GM12878 (cell line): ENCODE results near the gene GRK5. TPM values are rescaled to one million over a fixed set of nuclear protein-coding genes. Genes with fewer than 3 reads are reported as not detected.

Experiments used
- ATAC-seq: fragments of 200-7000 bp; cut with Tn5 transposase; 3 replicates; pipeline ENCODE4 v1.9.1; 2020; ENCODE audit warnings: mild to moderate bottlenecking, moderate library complexity
- BruUV-seq: library from RNA; stranded (reverse); fragments of 400-500 nt; replicated peaks from 2 replicates; lab custom pipeline; 2021; lab: Mats Ljungman, UMichigan
- CTCF ChIA-PET: fragments of 300-600 bp; sonication (Branson Sonifier 250); formaldehyde crosslinking; extraction: SDS; loops from one replicate; lab custom pipeline; 2021; ENCODE audit warnings: inconsistent platforms; lab: Yijun Ruan, JAX
- POLR2A ChIA-PET: fragments of 350-600 bp; formaldehyde crosslinking; extraction: SDS; loops from one replicate; lab custom pipeline; 2021; ENCODE audit warnings: inconsistent platforms; lab: Charles Lee
- RAD21 ChIA-PET: fragments of 300-600 bp; sonication (Branson Sonifier 250); formaldehyde crosslinking; loops from one replicate; lab custom pipeline; 2023; ENCODE audit warnings: antibody characterized with exemption; ENCODE audit not compliant: unreplicated experiment; lab: Charles Lee
- SMC1A ChIA-PET: fragments of 300-600 bp; sonication (Branson Sonifier 250); formaldehyde crosslinking; loops from one replicate; lab custom pipeline; 2023; ENCODE audit not compliant: unreplicated experiment, uncharacterized antibody; lab: Charles Lee
- DNase-seq: peaks from one replicate; pipeline ENCODE4 v3.0.0-alpha.2; 2011; ENCODE audit warnings: low read depth, low spot score
- FAIRE-seq: peaks from 3 replicates; lab custom pipeline; 2011; peaks lifted over from hg19 to GRCh38; lab: Jason Lieb, UNC
- H2AFZ ChIP-seq: 2 replicates; pipeline ENCODE4 v1.6.0; 2011; ENCODE audit warnings: low read depth, low read length, control low read depth; ENCODE audit not compliant: control insufficient read depth
- H3K27ac ChIP-seq: 2 replicates; pipeline ENCODE4 v1.5.1; 2011; ENCODE audit warnings: control low read depth; ENCODE audit not compliant: control insufficient read depth, insufficient read depth
- H3K27me3 ChIP-seq, 2 experiments: replicated peaks in 1 of 2; 2 replicates each; pipeline versions ENCODE4 v1.6.0 to v1.6.1; 2011; ENCODE audit warnings: low read length in 1 of 2; ENCODE audit not compliant: control insufficient read depth in 2 of 2, insufficient read depth in 2 of 2
- H3K36me3 ChIP-seq, 2 experiments: 2 replicates each; pipeline ENCODE4 v1.5.1; 2011; ENCODE audit warnings: low read length in 1 of 2; ENCODE audit not compliant: control insufficient read depth in 2 of 2, insufficient read depth in 2 of 2
- H3K4me1 ChIP-seq: 2 replicates; pipeline ENCODE4 v1.6.1; 2011; ENCODE audit warnings: mild to moderate bottlenecking, low read length, moderate library complexity, mixed read lengths; ENCODE audit not compliant: control insufficient read depth, insufficient read depth
- H3K4me2 ChIP-seq: 2 replicates; pipeline ENCODE4 v1.6.0; 2011; ENCODE audit warnings: control low read depth; ENCODE audit not compliant: control insufficient read depth, insufficient read depth
- H3K4me3 ChIP-seq: fragments of 200-600 bp; sonication (generic); 2 replicates; pipeline ENCODE4 v1.5.1; 2016
- H3K79me2 ChIP-seq: 2 replicates; pipeline ENCODE4 v1.6.0; 2011; ENCODE audit warnings: low read length; ENCODE audit not compliant: control insufficient read depth, insufficient read depth
- H3K9ac ChIP-seq: 2 replicates; pipeline ENCODE4 v1.8.0; 2011; ENCODE audit warnings: low read length, control low read depth, mixed read lengths; ENCODE audit not compliant: control insufficient read depth, insufficient read depth
- H3K9me3 ChIP-seq: replicated peaks from 3 replicates; pipeline ENCODE4 v1.5.1; 2011; ENCODE audit warnings: mild to moderate bottlenecking, low read length; ENCODE audit not compliant: control insufficient read depth, insufficient read depth
- H4K20me1 ChIP-seq: 2 replicates; pipeline ENCODE4 v1.6.0; 2011; ENCODE audit not compliant: control insufficient read depth, insufficient read depth
- ASH2L ChIP-seq: fragments of 300-600, 200-600 bp; sonication (generic); IDR thresholded peaks from 2 replicates; pipeline ENCODE4 v1.6.1; 2017; ENCODE audit warnings: low read depth, mild to moderate bottlenecking, borderline replicate concordance
- EZH2 ChIP-seq: IDR thresholded peaks from 2 replicates; pipeline ENCODE4 v1.6.1; 2012; ENCODE audit warnings: low read depth, mild to moderate bottlenecking, control low read depth, inconsistent platforms, low read length, borderline replicate concordance; ENCODE audit not compliant: control insufficient read depth
- FOXM1 ChIP-seq: IDR thresholded peaks from 2 replicates; pipeline ENCODE4 v1.6.1; 2012; ENCODE audit warnings: low read depth, mild to moderate bottlenecking, inconsistent platforms, low read length, moderate library complexity
- GATAD2B ChIP-seq: fragments of 450-650 bp; conservative IDR thresholded peaks from 2 replicates; pipeline ENCODE4 v1.6.1; 2017; ENCODE audit warnings: low read depth, mild to moderate bottlenecking, moderate library complexity
- HCFC1 ChIP-seq: fragments of 150-350 bp; IDR thresholded peaks from 2 replicates; pipeline ENCODE4 v1.6.1; 2014; ENCODE audit warnings: low read length
- IKZF2 ChIP-seq, 2 experiments: fragments of 450-650 bp; IDR thresholded peaks; 2 replicates each; pipeline ENCODE4 v1.6.1; 2017; ENCODE audit warnings: mild to moderate bottlenecking in 2 of 2, moderate library complexity in 2 of 2
- IRF5 ChIP-seq: fragments of 450-650 bp; IDR thresholded peaks from 2 replicates; pipeline ENCODE4 v1.6.1; 2017; ENCODE audit warnings: borderline replicate concordance
- LARP7 ChIP-seq: fragments of 450-650 bp; IDR thresholded peaks from 2 replicates; pipeline ENCODE4 v1.6.1; 2017; ENCODE audit warnings: mild to moderate bottlenecking
- NFIC ChIP-seq: IDR thresholded peaks from 2 replicates; pipeline ENCODE4 v1.6.1; 2012; ENCODE audit warnings: low read depth, mild to moderate bottlenecking, inconsistent platforms, low read length, moderate library complexity
- RAD51 ChIP-seq: fragments of 450-650 bp; IDR thresholded peaks from 2 replicates; pipeline ENCODE4 v1.6.1; 2016; ENCODE audit warnings: moderate library complexity, mild to moderate bottlenecking, inconsistent platforms
- RELB ChIP-seq: fragments of 450-650 bp; IDR thresholded peaks from 2 replicates; pipeline ENCODE4 v1.6.1; 2017; ENCODE audit warnings: low read depth, mild to moderate bottlenecking, moderate library complexity
- STAT3 ChIP-seq: IDR thresholded peaks from 2 replicates; pipeline ENCODE4 v1.6.1; 2011; ENCODE audit warnings: low read depth, low read length, improper control_type of control experiment
- TARDBP ChIP-seq: IDR thresholded peaks from 2 replicates; pipeline ENCODE4 v1.6.1; 2016; ENCODE audit warnings: borderline replicate concordance
- WRNIP1 ChIP-seq: IDR thresholded peaks from 2 replicates; pipeline ENCODE4 v1.6.1; 2011; ENCODE audit warnings: low read depth, low read length, improper control_type of control experiment, borderline replicate concordance
- ZBTB33 ChIP-seq: fragments of 450-650 bp; IDR thresholded peaks from 2 replicates; pipeline ENCODE4 v1.6.1; 2017; ENCODE audit warnings: mild to moderate bottlenecking
- ZBTB40 ChIP-seq: fragments of 450-650 bp; IDR thresholded peaks from 2 replicates; pipeline ENCODE4 v1.6.1; 2016; ENCODE audit warnings: mild to moderate bottlenecking, moderate library complexity, borderline replicate concordance
- ZSCAN29 ChIP-seq: fragments of 450-650 bp; IDR thresholded peaks from 2 replicates; pipeline ENCODE4 v1.6.1; 2017; ENCODE audit warnings: mild to moderate bottlenecking, moderate library complexity
- WGBS: methylation state at CpG from one replicate; pipeline ENCODE4 v1.1.6; 2016; ENCODE audit warnings: low lambda C conversion rate; ENCODE audit not compliant: insufficient replicate concordance, insufficient coverage; ENCODE audit errors: missing lambda C conversion rate; 5-methylcytosine and 5-hydroxymethylcytosine counted together
- in situ Hi-C: fragments of 300-500 bp; cut with MboI; formaldehyde crosslinking; loops from 9 replicates; pipeline ENCODE4 v1.14.3; 2018; ENCODE audit warnings: mixed read lengths
- intact Hi-C: fragments of 100-400 bp; cut with micrococcal nuclease; formaldehyde crosslinking; loops from one replicate; pipeline ENCODE4 v1.14.2; 2022; ENCODE audit not compliant: unreplicated experiment
- polyA plus RNA-seq, 11 experiments: library from polyadenylated mRNA; depleted of rRNA in 4 of 11; unstranded in 6 of 11; stranded (reverse) in 5 of 11; fragments of >200 nt; fragmentation: Nextera tagmentation in 4 of 11; fragmentation: Illumina TruSeq in 1 of 11; extraction: Ambion mirVana in 4 of 11; extraction: Trizol in 1 of 11; gene quantifications; 1 replicate in 1 of 11; 2 replicates in 10 of 11; pipeline versions ENCODE4 v1.2.1 to v1.2.3, GENCODE V29; 2011 to 2016; ENCODE audit warnings: inconsistent platforms in 2 of 11, missing spikeins in 2 of 11, low read depth in 1 of 11
- total RNA-seq, 4 experiments: library from RNA; depleted of rRNA in 3 of 4; stranded (reverse); fragments of >200 nt in 3 of 4; fragmentation: Illumina TruSeq in 1 of 4; extraction: Trizol in 1 of 4; gene quantifications; 2 replicates each; pipeline versions ENCODE4 v1.2.1 to v1.2.3, GENCODE V29; 2013 to 2021

Gene GRK5
- total and polyA plus RNA-seq, 10 of the 15 experiments (the other 5 are each of a cell fraction or from before 2014, with no cell fraction given) = 0.11 to 22.1 (median 10.0) TPM

GRCh38 chr10:119359025-119359424 lies 151.7 kb downstream of the GRK5 start:
- no peak overlapping the region for H3K27ac ChIP-seq
- ChIA-PET CTCF (interaction anchor here (0.6 kb wide), 1 partner anchor 642 kb away, joined by 4 read pairs; no protein-coding TSS in a partner anchor), POLR2A (no interaction called here), SMC1A (no interaction called here), RAD21 (no interaction called here)
- FAIRE-seq (no peak), ATAC-seq (no peak), DNase-seq (no peak)
- H3K4me1 ChIP-seq = no peaks in the 10 kb centered on the region
- 95% methylated on average over 4 of the region's 4 CpGs for WGBS
- peaks cover 2% of the 10 kb centered on the region; the same call in 2 of the 3 replicates for H3K9me3 ChIP-seq
- H3K27me3 ChIP-seq = no peaks in the 10 kb centered on the region
- H4K20me1 ChIP-seq = no peaks in the 10 kb centered on the region
- BruUV-seq = no TSS peak
- no peak overlapping the region for H3K4me2 ChIP-seq
- H3K9ac ChIP-seq = no peak overlapping the region
- peaks cover 0 to 3% of the 10 kb centered on the region in 2 experiments; a peak in 2 of 4 replicates for H3K36me3 ChIP-seq
- in situ Hi-C loops = no loop called here
- no peaks in the 10 kb centered on the region for H3K79me2 ChIP-seq
- intact Hi-C loops = no loop called here
- no peak overlapping the region for H3K4me3 ChIP-seq
- no peak overlapping the region for H2AFZ ChIP-seq
- TF ChIP-seq EZH2 (no peak), NFIC (no peak), ZBTB33 (no peak), IRF5 (no peak), RAD51 (no peak), RELB (no peak), ZSCAN29 (no peak), GATAD2B (no peak), IKZF2 (IDR thresholded peaks at IDR 0.05) (no peak), ASH2L (no peak), STAT3 (no peak), ZBTB40 (no peak), FOXM1 (no peak), TARDBP (no peak), WRNIP1 (no peak), HCFC1 (no peak), LARP7 (no peak)
